SK-N-SH treated with all-trans-retinoic acid at 6 μM for 48 hours (cell line): ENCODE results near the gene ALG10B.
"Not testable (repeated sequence)": the region's sequence is repeated elsewhere in the genome, so short reads cannot be mapped to it uniquely, and the experiment has no call there.

Experiments
- ATAC-seq: fragments of 200-7000 bp; cut with Tn5 transposase; 3 replicates; pipeline ENCODE4 v1.9.1; 2020; ENCODE audit warnings: mild to moderate bottlenecking, moderate library complexity
- ARNTL ChIP-seq: fragments of 450-650 bp; formaldehyde crosslinking; IDR thresholded peaks from 2 replicates; pipeline ENCODE4 v1.5.0; 2020; ENCODE audit warnings: low read depth, mild to moderate bottlenecking, moderate library complexity, borderline replicate concordance
- CREB5 ChIP-seq: fragments of 250-450 bp; sonication (Bioruptor Pico); IDR thresholded peaks from 2 replicates; pipeline ENCODE4 v1.5.1; 2020; ENCODE audit warnings: low read depth, mild to moderate bottlenecking, moderate library complexity
- CSDC2 ChIP-seq: fragments of 250-450 bp; sonication (Bioruptor Pico); IDR thresholded peaks from 2 replicates; pipeline ENCODE4 v1.5.0; 2020; ENCODE audit warnings: mild to moderate bottlenecking, moderate library complexity
- ESRRG ChIP-seq: fragments of 250-450 bp; sonication (Bioruptor Pico); IDR thresholded peaks from 2 replicates; pipeline ENCODE4 v1.6.1; 2021; ENCODE audit warnings: mild to moderate bottlenecking
- GLIS3 ChIP-seq: fragments of 250-450 bp; sonication (Bioruptor Pico); IDR thresholded peaks from 2 replicates; pipeline ENCODE4 v1.5.0; 2020; ENCODE audit warnings: mild to moderate bottlenecking, moderate library complexity
- ISL1 ChIP-seq: fragments of 250-450 bp; sonication (Bioruptor Pico); IDR thresholded peaks from 2 replicates; pipeline ENCODE4 v2.1.2; 2022; ENCODE audit warnings: mild to moderate bottlenecking, moderate library complexity
- PATZ1 ChIP-seq: fragments of 250-450 bp; sonication (Bioruptor Pico); IDR thresholded peaks from 2 replicates; pipeline ENCODE4 v1.8.0; 2020; ENCODE audit warnings: mild to moderate bottlenecking, moderate library complexity, borderline replicate concordance
- RARB ChIP-seq: fragments of 250-450 bp; sonication (Bioruptor Pico); IDR thresholded peaks from 2 replicates; pipeline ENCODE4 v1.8.0; 2021; ENCODE audit warnings: mild to moderate bottlenecking, moderate library complexity
- SNAI2 ChIP-seq: fragments of 250-450 bp; sonication (Bioruptor Pico); IDR thresholded peaks from 2 replicates; pipeline ENCODE4 v1.5.0; 2020; ENCODE audit warnings: mild to moderate bottlenecking, moderate library complexity
- TCF4 ChIP-seq: fragments of 250-450 bp; sonication (Bioruptor Pico); IDR thresholded peaks from 2 replicates; pipeline ENCODE4 v1.8.0; 2021; ENCODE audit warnings: mild to moderate bottlenecking, moderate library complexity, borderline replicate concordance
- TSHZ2 ChIP-seq: fragments of 250-450 bp; sonication (Bioruptor Pico); IDR thresholded peaks from 2 replicates; pipeline ENCODE4 v1.5.0; 2020; ENCODE audit warnings: mild to moderate bottlenecking, moderate library complexity
- ZFP3 ChIP-seq: fragments of 250-450 bp; sonication (Bioruptor Pico); IDR thresholded peaks from 2 replicates; pipeline ENCODE4 v1.5.0; 2020; ENCODE audit warnings: mild to moderate bottlenecking, moderate library complexity
- ZFP30 ChIP-seq: fragments of 450-650 bp; formaldehyde crosslinking; IDR thresholded peaks from 2 replicates; pipeline ENCODE4 v1.5.0; 2022; ENCODE audit warnings: mild to moderate bottlenecking, moderate library complexity
- ZNF565 ChIP-seq: fragments of 450-650 bp; formaldehyde crosslinking; conservative IDR thresholded peaks from 2 replicates; pipeline ENCODE4 v1.5.0; 2020; ENCODE audit warnings: low read depth, mild to moderate bottlenecking, moderate library complexity
- ZNF70 ChIP-seq: fragments of 450-650 bp; formaldehyde crosslinking; IDR thresholded peaks from 2 replicates; pipeline ENCODE4 v1.5.0; 2020; ENCODE audit warnings: mild to moderate bottlenecking, moderate library complexity
- ZNF8 ChIP-seq: fragments of 450-650 bp; formaldehyde crosslinking; IDR thresholded peaks from 2 replicates; pipeline ENCODE4 v1.5.0; 2020; ENCODE audit warnings: mild to moderate bottlenecking, moderate library complexity

The ALG10B gene

GRCh38 chr12:38282886-38283285 is 33.7 kb upstream of the ALG10B start:
- ATAC-seq = no peak

GRCh38 chr12:38289396-38289795 is 27.2 kb upstream of the ALG10B start:
- no peak for ATAC-seq
- TF ChIP-seq GLIS3 (CRISPR knock-in tag) (no peak), TSHZ2 (CRISPR knock-in tag) (no peak)

More at GRCh38 chr12:38282886-38283285, 33.7 kb upstream of the ALG10B start:
- TF ChIP-seq PATZ1 (CRISPR knock-in tag) (no peak), RARB (no peak), ZNF8 (no peak), ZFP30 (CRISPR knock-in tag) (no peak), ZFP3 (CRISPR knock-in tag) (no peak), SNAI2 (CRISPR knock-in tag) (no peak), ARNTL (CRISPR knock-in tag) (no peak), ZNF70 (no peak), ISL1 (CRISPR knock-in tag) (no peak), CSDC2 (CRISPR knock-in tag) (no peak), CREB5 (CRISPR knock-in tag) (no peak), TSHZ2 (CRISPR knock-in tag) (no peak), ZNF565 (no peak)

- ATAC-seq = no peak
- no peak for TF ChIP-seq TCF4 (CRISPR knock-in tag)
- TF ChIP-seq ZFP30 (CRISPR knock-in tag) = no peak
- no peak for TF ChIP-seq ESRRG (CRISPR knock-in tag)
- TF ChIP-seq CREB5 (CRISPR knock-in tag) = no peak
- TF ChIP-seq ZNF565 = no peak
Measured at GRCh38 chr12:38291160-38291559, 25.4 kb upstream of the ALG10B start.

- ATAC-seq = not testable (repeated sequence)
Measured at GRCh38 chr12:38302972-38303371, 13.6 kb upstream of the ALG10B start.

GRCh38 chr12:38321966-38322365 is 5.4 kb downstream of the ALG10B start:
- not testable (repeated sequence) for ATAC-seq
